HepG2 (cell line): ENCODE measurements around the gene PRSS22. TPM values are rescaled to one million over a fixed set of nuclear protein-coding genes. Genes with fewer than 3 reads are reported as not detected.
A peak's percentile ranks its signal among the peaks of the same experiment; 100 is the strongest.

Source experiments
- ARID4A ChIP-seq: sonication (generic); formaldehyde crosslinking; IDR thresholded peaks from 2 replicates; pipeline ENCODE4 v1.5.0; 2020; ENCODE audit warnings: mild to moderate bottlenecking, missing genetic modification reagents, borderline replicate concordance
- ATAD3A ChIP-seq: sonication (generic); formaldehyde crosslinking; IDR thresholded peaks from 2 replicates; pipeline ENCODE4 v1.4.0; 2020; ENCODE audit warnings: missing genetic modification reagents
- BHLHE40 ChIP-seq: IDR thresholded peaks from 2 replicates; pipeline ENCODE4 v1.6.1; 2011; ENCODE audit warnings: low read length, improper control_type of control experiment
- CCAR2 ChIP-seq: fragments of 200-400 bp; formaldehyde crosslinking; optimal IDR thresholded peaks from 2 replicates; pipeline ENCODE3; 2018; ENCODE audit warnings: low read depth, mild to moderate bottlenecking, low read length, moderate library complexity
- GFI1 ChIP-seq: sonication (generic); formaldehyde crosslinking; IDR thresholded peaks from 2 replicates; pipeline ENCODE4 v1.5.0; 2020; ENCODE audit warnings: missing genetic modification reagents, mild to moderate bottlenecking, borderline replicate concordance
- GTF3A ChIP-seq: sonication (generic); formaldehyde crosslinking; conservative IDR thresholded peaks from 2 replicates; pipeline ENCODE4 v1.4.0; 2020; ENCODE audit warnings: mild to moderate bottlenecking, missing genetic modification reagents
- KDM2A ChIP-seq: sonication (generic); formaldehyde crosslinking; IDR thresholded peaks from 2 replicates; pipeline ENCODE4 v1.4.0; 2020; ENCODE audit warnings: low read depth, missing genetic modification reagents, borderline replicate concordance
- KDM5A ChIP-seq: fragments of 200-600 bp; sonication (generic); IDR thresholded peaks from 2 replicates; pipeline ENCODE4 v1.7.0; 2018; ENCODE audit warnings: antibody characterized with exemption, mild to moderate bottlenecking, low read length, borderline replicate concordance
- MAZ ChIP-seq, 2 experiments: sonication (generic) in 1 of 2; formaldehyde crosslinking in 1 of 2; IDR thresholded peaks; 2 replicates each; pipeline versions ENCODE4 v1.5.0 to v1.6.1; 2012 to 2020; ENCODE audit warnings: low read depth in 2 of 2, mild to moderate bottlenecking in 2 of 2, borderline replicate concordance in 1 of 2, improper control_type of control experiment in 1 of 2, low read length in 1 of 2, missing genetic modification reagents in 1 of 2, moderate library complexity in 1 of 2
- MTA1 ChIP-seq: sonication (generic); formaldehyde crosslinking; IDR thresholded peaks from 2 replicates; pipeline ENCODE4 v1.4.0; 2020; ENCODE audit warnings: missing genetic modification reagents, mild to moderate bottlenecking, borderline replicate concordance
- RAD21 ChIP-seq: fragments of 450-650 bp; formaldehyde crosslinking; IDR thresholded peaks from 2 replicates; pipeline ENCODE4 v1.5.0; 2020; ENCODE audit warnings: mild to moderate bottlenecking
- RFXAP ChIP-seq: sonication (generic); formaldehyde crosslinking; IDR thresholded peaks from 2 replicates; pipeline ENCODE4 v1.4.0; 2020; ENCODE audit warnings: missing genetic modification reagents, borderline replicate concordance
- TEAD2 ChIP-seq: sonication (generic); formaldehyde crosslinking; IDR thresholded peaks from 2 replicates; pipeline ENCODE4 v1.9.0; 2021; ENCODE audit warnings: missing genetic modification reagents
- TGIF2 ChIP-seq: IDR thresholded peaks from 2 replicates; pipeline ENCODE4 v1.6.1; 2016; ENCODE audit warnings: control low read depth, missing compliant biosample characterization
- THAP7 ChIP-seq: sonication (generic); formaldehyde crosslinking; IDR thresholded peaks from 2 replicates; pipeline ENCODE4 v1.8.1; 2023; ENCODE audit warnings: mild to moderate bottlenecking, missing genetic modification reagents
- TIGD3 ChIP-seq: sonication (generic); formaldehyde crosslinking; IDR thresholded peaks from 2 replicates; pipeline ENCODE4 v1.5.1; 2020; ENCODE audit warnings: mild to moderate bottlenecking, missing genetic modification reagents, borderline replicate concordance
- ZBTB38 ChIP-seq: sonication (generic); formaldehyde crosslinking; IDR thresholded peaks from 2 replicates; pipeline ENCODE4 v1.5.1; 2020; ENCODE audit warnings: mild to moderate bottlenecking, missing genetic modification reagents
- ZNF335 ChIP-seq: sonication (generic); formaldehyde crosslinking; IDR thresholded peaks from 2 replicates; pipeline ENCODE4 v1.4.0; 2020; ENCODE audit warnings: missing genetic modification reagents
- ZNF33B ChIP-seq: sonication (generic); formaldehyde crosslinking; IDR thresholded peaks from 2 replicates; pipeline ENCODE4 v1.5.1; 2020; ENCODE audit warnings: mild to moderate bottlenecking, missing genetic modification reagents
- ZNF34 ChIP-seq: sonication (generic); formaldehyde crosslinking; IDR thresholded peaks from 2 replicates; pipeline ENCODE4 v1.4.0; 2020; ENCODE audit warnings: mild to moderate bottlenecking, missing genetic modification reagents, borderline replicate concordance
- ZNF577 ChIP-seq: sonication (generic); formaldehyde crosslinking; IDR thresholded peaks from 2 replicates; pipeline ENCODE4 v1.4.0; 2020; ENCODE audit warnings: mild to moderate bottlenecking, low read depth, missing genetic modification reagents, borderline replicate concordance
- ZNF605 ChIP-seq: sonication (generic); formaldehyde crosslinking; IDR thresholded peaks from 2 replicates; pipeline ENCODE4 v1.8.0; 2022; ENCODE audit warnings: mild to moderate bottlenecking, missing genetic modification reagents
- ZNF614 ChIP-seq: IDR thresholded peaks from 2 replicates; pipeline ENCODE4 v1.6.1; 2018; ENCODE audit warnings: missing biosample characterization, missing genetic modification reagents, inconsistent platforms, borderline replicate concordance
- ZNF713 ChIP-seq: sonication (generic); formaldehyde crosslinking; IDR thresholded peaks from 2 replicates; pipeline ENCODE4 v1.4.0; 2020; ENCODE audit warnings: mild to moderate bottlenecking, missing genetic modification reagents
- polyA plus RNA-seq, 8 experiments: library from polyadenylated mRNA; depleted of rRNA in 3 of 8; stranded (reverse) in 7 of 8; unstranded in 1 of 8; fragments of >200 nt; fragmentation: Illumina TruSeq in 4 of 8; extraction: Trizol in 4 of 8; gene quantifications; 2 replicates each; pipeline versions ENCODE4 v1.2.1 to v1.2.3, GENCODE V29; 2011 to 2016; ENCODE audit warnings: low read depth in 4 of 8, missing spikeins in 1 of 8, mixed read lengths in 1 of 8; ENCODE audit not compliant: insufficient read depth in 1 of 8
- total RNA-seq, 5 experiments: library from RNA; depleted of rRNA; stranded (reverse); fragments of >200 nt; fragmentation: Illumina TruSeq; extraction: Trizol; gene quantifications; 2 replicates each; pipeline ENCODE4 v1.2.3, GENCODE V29; 2016; ENCODE audit warnings: low read depth in 1 of 5

PRSS22 gene
- total and polyA plus RNA-seq, 2 of the 13 experiments (the other 11 are each of a cell fraction or from before 2014, with no cell fraction given), result 0.24 to 0.32 TPM

GRCh38 chr16:2881783-2882649, 24.0 kb upstream of the PRSS22 start (continued):
- TF ChIP-seq ARID4A (CRISPR knock-in tag), result 0 out of 2 replicates have a peak, but pooled peaks have one; percentile 5
- no peak for TF ChIP-seq BHLHE40
- no peak for TF ChIP-seq ZNF34 (CRISPR knock-in tag)
- no peak for TF ChIP-seq MTA1
- TF ChIP-seq ZNF33B (CRISPR knock-in tag), result no peak
- no peak for TF ChIP-seq TGIF2 (CRISPR knock-in tag)
- TF ChIP-seq KDM5A, result peak; percentile 9; the same call in 1 of the 2 replicates
- TF ChIP-seq RFXAP (CRISPR knock-in tag), result no peak
- TF ChIP-seq TIGD3 (CRISPR knock-in tag), result no peak
- no peak for TF ChIP-seq CCAR2
- no peak for TF ChIP-seq TEAD2 (CRISPR knock-in tag)
- TF ChIP-seq ZNF614 (CRISPR knock-in tag), result no peak
- TF ChIP-seq ATAD3A (CRISPR knock-in tag), result no peak
- no peak for TF ChIP-seq ZNF605 (CRISPR knock-in tag)
- no peak for TF ChIP-seq GTF3A (CRISPR knock-in tag)
- TF ChIP-seq THAP7 (CRISPR knock-in tag), result 0 out of 2 replicates have a peak, but pooled peaks have one; percentile 35
- no peak for TF ChIP-seq ZNF335 (CRISPR knock-in tag)
- TF ChIP-seq KDM2A (CRISPR knock-in tag), result no peak
- TF ChIP-seq GFI1 (CRISPR knock-in tag), result no peak
- TF ChIP-seq ZNF577 (CRISPR knock-in tag), result no peak
- no peak for TF ChIP-seq ZBTB38 (CRISPR knock-in tag)
- no peak for TF ChIP-seq RAD21
- TF ChIP-seq MAZ (IDR thresholded peaks at IDR 0.05; ENCODE audit: borderline replicate concordance, low read depth, low read length), result no peak
- no peak for TF ChIP-seq MAZ (CRISPR knock-in tag; IDR thresholded peaks at IDR 0.05; ENCODE audit: low read depth)
- TF ChIP-seq ZNF713 (CRISPR knock-in tag), result no peak
